AG04450 (cell line): ENCODE results near the gene PRMT6. TPM values are rescaled to one million over a fixed set of nuclear protein-coding genes. Genes with fewer than 3 reads are reported as not detected.

Experiments used
- CTCF ChIA-PET: fragments of 300-600, 350-600 bp; formaldehyde crosslinking; extraction: SDS; loops from one replicate; lab custom pipeline; 2022; ENCODE audit warnings: antibody characterized with exemption, inconsistent platforms; lab: Charles Lee
- POLR2A ChIA-PET: fragments of 350-600 bp; formaldehyde crosslinking; extraction: SDS; loops from one replicate; lab custom pipeline; 2021; ENCODE audit warnings: antibody characterized with exemption, inconsistent platforms; lab: Yijun Ruan, JAX
- DNase-seq: peaks from one replicate; pipeline ENCODE4 v3.0.0-alpha.2; 2011; ENCODE audit warnings: low read depth, low spot score
- H3K27ac ChIP-seq: one replicate; pipeline ENCODE4 v1.5.1; 2012; ENCODE audit warnings: low read depth, low read length, control low read depth
- H3K27me3 ChIP-seq: one replicate; pipeline ENCODE4 v1.6.0; 2012; ENCODE audit warnings: low read length; ENCODE audit not compliant: control insufficient read depth, insufficient read depth
- H3K4me3 ChIP-seq: 2 replicates; pipeline ENCODE4 v1.5.1; 2011; ENCODE audit warnings: mild to moderate bottlenecking, low read depth, low read length, control low read depth
- H3K9me3 ChIP-seq: 2 replicates; pipeline ENCODE4 v1.5.1; 2012; ENCODE audit warnings: low read length; ENCODE audit not compliant: control insufficient read depth, insufficient read depth
- CTCF ChIP-seq: IDR thresholded peaks from 2 replicates; pipeline ENCODE4 v1.5.1; 2011; ENCODE audit warnings: low read depth, low read length, control low read depth, inconsistent platforms
- polyA minus RNA-seq: library from RNA; depleted of rRNA, polyadenylated mRNA; stranded (reverse); fragments of >200 nt; gene quantifications from 2 replicates; pipeline ENCODE4 v1.2.3, GENCODE V29; 2011; rRNA and poly(A)+ RNA removed
- polyA plus RNA-seq: library from polyadenylated mRNA; depleted of rRNA; stranded (reverse); fragments of >200 nt; gene quantifications from 2 replicates; pipeline ENCODE4 v1.2.3, GENCODE V29; 2011; rRNA removed

Gene PRMT6
- polyA plus RNA-seq (14.1 and 14.9 TPM in 2 replicates), polyA minus RNA-seq (8.2 and 8.6 TPM in 2 replicates)

GRCh38 chr1:107056426-107057196 is at the start of gene PRMT6:
Gene PRMT6, plus strand, starts transcription at chr1:107056674. Its CDS starts 42 bp downstream, at chr1:107056716.
- ChIA-PET CTCF (interaction anchor here (1.2 to 2.0 kb wide), 2 partner anchors 13 to 86 kb away, joined by 3 to 7 read pairs; no protein-coding TSS in a partner anchor), POLR2A (interaction anchor here (0.6 to 0.8 kb wide), 2 partner anchors 22 to 85 kb away, joined by 3 read pairs; no protein-coding TSS in a partner anchor)
- peak within 1 kb of the TSS; percentile 31 for H3K27ac ChIP-seq
- peak; percentile 26 for DNase-seq
- H3K4me3 ChIP-seq = peak within 1 kb of the TSS; percentile 94
- no peaks in the 10 kb centered on the region for H3K27me3 ChIP-seq
- TF ChIP-seq CTCF = no peak
- peaks cover 5% of the 10 kb centered on the region; the same call in 1 of the 2 replicates for H3K9me3 ChIP-seq

GRCh38 chr1:107009281-107009680 is 47.2 kb upstream of the PRMT6 start:
- no peak for TF ChIP-seq CTCF
- Histone ChIP-seq H3K27me3 (no peaks in the 10 kb centered on the region), H3K27ac (no peak overlapping the region), H3K4me3 (no peak overlapping the region), H3K9me3 (no peaks in the 10 kb centered on the region)
- ChIA-PET POLR2A (no interaction called here), CTCF (no interaction called here)
- DNase-seq = no peak

GRCh38 chr1:107010582-107010981 is 45.9 kb upstream of the PRMT6 start:
- ChIA-PET POLR2A (no interaction called here), CTCF (no interaction called here)
- no peak for DNase-seq
- no peak for TF ChIP-seq CTCF
- Histone ChIP-seq H3K27me3 (no peaks in the 10 kb centered on the region), H3K9me3 (no peaks in the 10 kb centered on the region), H3K27ac (no peak overlapping the region), H3K4me3 (no peak overlapping the region)

- Histone ChIP-seq H3K4me3 (no peak overlapping the region), H3K9me3 (no peaks in the 10 kb centered on the region), H3K27me3 (no peaks in the 10 kb centered on the region), H3K27ac (no peak overlapping the region)
- CTCF ChIA-PET = no interaction called here
- no peak for DNase-seq
- POLR2A ChIA-PET = no interaction called here
- no peak for TF ChIP-seq CTCF
Measured at GRCh38 chr1:107016376-107016978, 40.0 kb upstream of the PRMT6 start.

- no peak for TF ChIP-seq CTCF
- no peaks in the 10 kb centered on the region for H3K27me3 ChIP-seq
- CTCF ChIA-PET = no interaction called here
- H3K9me3 ChIP-seq = no peaks in the 10 kb centered on the region
- no peak overlapping the region for H3K4me3 ChIP-seq
- no peak for DNase-seq
- POLR2A ChIA-PET = no interaction called here
- H3K27ac ChIP-seq = no peak overlapping the region
Measured at GRCh38 chr1:107018445-107018844, 38.0 kb upstream of the PRMT6 start.
